Measurements from ENCODE around the gene CHST12.

GRCh38 chr7:2374830-2375728 lies 28.3 kb upstream of the CHST12 start:
- TF ChIP-seq CTCF (IDR thresholded peaks at IDR 0.05) (no peak), EZH2 (IDR thresholded peaks at IDR 0.05; ENCODE audit: borderline replicate concordance, insufficient read depth, low read depth, low read length, poor library complexity, severe bottlenecking) (no peak)
